GM12801 (cell line): Measurements from ENCODE around the gene OR1F1.

Experiments used
- CTCF ChIP-seq: IDR thresholded peaks from one replicate; pipeline ENCODE4 v1.5.1; 2011; ENCODE audit warnings: control low read depth; ENCODE audit not compliant: insufficient read length; ENCODE audit errors: extremely low read depth

Gene OR1F1

GRCh38 chr16:3193221-3194212 lies 5.5 kb downstream of the OR1F1 start:
- TF ChIP-seq CTCF: no peak

- no peak for TF ChIP-seq CTCF
Measured at GRCh38 chr16:3194792-3195191, 6.8 kb downstream of the OR1F1 start.

GRCh38 chr16:3195975-3196374 lies 8.0 kb downstream of the OR1F1 start:
- no peak for TF ChIP-seq CTCF

- TF ChIP-seq CTCF: no peak
Measured at GRCh38 chr16:3198334-3199072, 10.5 kb downstream of the OR1F1 start.

- TF ChIP-seq CTCF: no peak
Measured at GRCh38 chr16:3202903-3203539, 15.0 kb downstream of the OR1F1 start.

- TF ChIP-seq CTCF: no peak
Measured at GRCh38 chr16:3207086-3207953, 19.3 kb downstream of the OR1F1 start.

GRCh38 chr16:3212006-3212405 lies 24.0 kb downstream of the OR1F1 start:
- no peak for TF ChIP-seq CTCF
